Keratinocyte (primary cell): ENCODE data around the gene TEX22. TPM values are rescaled to one million over a fixed set of nuclear protein-coding genes. Genes with fewer than 3 reads are reported as not detected.

Experiments
- DNase-seq: peaks from one replicate; pipeline ENCODE4 v3.0.0-alpha.2; 2011; ENCODE audit warnings: low read depth, missing footprints, low spot score
- FAIRE-seq: peaks from 2 replicates; lab custom pipeline; 2011; peaks lifted over from hg19 to GRCh38; lab: Jason Lieb, UNC
- H2AFZ ChIP-seq: 2 replicates; pipeline ENCODE4 v1.6.0; 2012; ENCODE audit warnings: low read length, control low read depth, inconsistent platforms; ENCODE audit not compliant: control insufficient read depth
- H3K27ac ChIP-seq: 2 replicates; pipeline ENCODE4 v1.5.1; 2011; ENCODE audit warnings: low read length; ENCODE audit not compliant: control insufficient read depth, insufficient read depth
- H3K27me3 ChIP-seq: 3 replicates; pipeline ENCODE4 v1.6.0; 2011; ENCODE audit warnings: low read length; ENCODE audit not compliant: control insufficient read depth, insufficient read depth; ENCODE audit errors: extremely low read depth
- H3K36me3 ChIP-seq, 2 experiments: 2 replicates in 1 of 2; 3 replicates in 1 of 2; pipeline ENCODE4 v1.5.1; 2011; ENCODE audit warnings: low read length in 2 of 2, mild to moderate bottlenecking in 1 of 2; ENCODE audit not compliant: control insufficient read depth in 2 of 2, insufficient read depth in 2 of 2; ENCODE audit errors: extremely low read depth in 1 of 2
- H3K4me1 ChIP-seq: 3 replicates; pipeline ENCODE4 v1.5.1; 2011; ENCODE audit warnings: low read length; ENCODE audit not compliant: control insufficient read depth, insufficient read depth; ENCODE audit errors: extremely low read depth
- H3K4me2 ChIP-seq: 3 replicates; pipeline ENCODE4 v1.6.0; 2011; ENCODE audit warnings: low read depth, low read length; ENCODE audit not compliant: control insufficient read depth, insufficient read depth; ENCODE audit errors: extremely low read depth
- H3K4me3 ChIP-seq, 3 experiments: fragments of 200-600 bp in 1 of 3; sonication (generic) in 1 of 3; 2 replicates in 2 of 3; 3 replicates in 1 of 3; pipeline ENCODE4 v1.5.1; 2011 to 2016; ENCODE audit warnings: low read length in 3 of 3, mild to moderate bottlenecking in 3 of 3, control low read depth in 2 of 3, inconsistent platforms in 1 of 3, low read depth in 1 of 3, mixed read lengths in 1 of 3, mixed run types in 1 of 3, moderate library complexity in 1 of 3; ENCODE audit not compliant: control insufficient read depth in 2 of 3, insufficient read depth in 2 of 3; ENCODE audit errors: extremely low read depth in 1 of 3
- H3K79me2 ChIP-seq: 2 replicates; pipeline ENCODE4 v1.6.0; 2012; ENCODE audit warnings: low read length; ENCODE audit not compliant: control insufficient read depth, insufficient read depth
- H3K9ac ChIP-seq: 3 replicates; pipeline ENCODE4 v1.6.0; 2011; ENCODE audit warnings: low read length; ENCODE audit not compliant: control insufficient read depth, insufficient read depth; ENCODE audit errors: extremely low read depth
- H3K9me1 ChIP-seq: 3 replicates; pipeline ENCODE4 v1.6.0; 2011; ENCODE audit warnings: low read length; ENCODE audit not compliant: control insufficient read depth, insufficient read depth; ENCODE audit errors: extremely low read depth
- H3K9me3 ChIP-seq: 2 replicates; pipeline ENCODE4 v1.5.1; 2012; ENCODE audit warnings: low read depth, low read length; ENCODE audit not compliant: control insufficient read depth
- H4K20me1 ChIP-seq: 3 replicates; pipeline ENCODE4 v1.6.0; 2011; ENCODE audit warnings: low read length; ENCODE audit not compliant: control insufficient read depth, insufficient read depth; ENCODE audit errors: extremely low read depth
- EZH2 ChIP-seq: IDR thresholded peaks from one replicate; pipeline ENCODE4 v1.6.1; 2012; ENCODE audit warnings: inconsistent platforms, mild to moderate bottlenecking, low read length, moderate library complexity
- dilution Hi-C: fragments of 300-500 bp; cut with MboI; formaldehyde crosslinking; loops from one replicate; pipeline ENCODE4 v1.7.0; 2020; ENCODE audit warnings: low sequenced_read_pairs; ENCODE audit not compliant: extremely low pct_ligation_motif_present
- polyA plus RNA-seq, 5 experiments: library from polyadenylated mRNA; depleted of rRNA in 3 of 5; stranded (reverse) in 3 of 5; stranded (forward) in 1 of 5; unstranded in 1 of 5; fragments of >200 nt; gene quantifications; 1 replicate in 1 of 5; 2 replicates in 3 of 5; 3 replicates in 1 of 5; pipeline versions ENCODE4 v1.2.1 to v1.2.3, GENCODE V29; 2011 to 2012; ENCODE audit warnings: missing spikeins in 2 of 5, low read depth in 1 of 5, low replicate concordance in 1 of 5
- TF ChIP-seq, protein P1 (sequence below), 3 experiments: IDR thresholded peaks in 1 of 3; conservative IDR thresholded peaks in 1 of 3; optimal IDR thresholded peaks in 1 of 3; 2 replicates in 2 of 3; 3 replicates in 1 of 3; pipeline versions ENCODE3 to v1.5.1; 2011; ENCODE audit warnings: low read length in 3 of 3, mild to moderate bottlenecking in 3 of 3, moderate library complexity in 2 of 3, control low read depth in 1 of 3, inconsistent platforms in 1 of 3; ENCODE audit not compliant: insufficient read depth in 2 of 3; ENCODE audit errors: extremely low read depth in 1 of 3

TEX22 gene
- polyA plus RNA-seq, 1 donor (not counting 4 experiments of a cell fraction or from before 2014, with no cell fraction given), result 0.03 TPM

DNA sequence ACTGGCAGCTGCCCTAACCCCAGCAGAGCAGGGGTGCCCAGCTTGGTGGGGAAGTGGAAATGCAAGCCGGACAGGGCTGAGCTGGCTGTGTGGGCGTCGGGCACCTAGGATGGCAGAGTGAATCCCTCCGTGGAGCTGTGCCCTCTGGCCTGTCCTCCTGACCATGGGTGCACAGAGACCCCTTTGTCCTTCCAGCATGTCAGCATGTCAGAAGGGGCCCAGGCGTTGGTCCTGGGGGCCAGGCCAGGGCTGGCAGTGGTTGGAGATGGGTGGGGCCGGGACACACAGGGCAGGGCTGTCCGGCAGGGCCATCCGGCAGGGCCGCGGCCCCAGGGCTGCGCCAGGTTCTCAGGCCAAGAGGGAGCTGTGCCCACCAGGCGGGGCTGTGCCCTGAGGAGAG lies 8.8 kb upstream of the TEX22 start:
- no peak for TF ChIP-seq EZH2
- TF ChIP-seq, protein P1, sequence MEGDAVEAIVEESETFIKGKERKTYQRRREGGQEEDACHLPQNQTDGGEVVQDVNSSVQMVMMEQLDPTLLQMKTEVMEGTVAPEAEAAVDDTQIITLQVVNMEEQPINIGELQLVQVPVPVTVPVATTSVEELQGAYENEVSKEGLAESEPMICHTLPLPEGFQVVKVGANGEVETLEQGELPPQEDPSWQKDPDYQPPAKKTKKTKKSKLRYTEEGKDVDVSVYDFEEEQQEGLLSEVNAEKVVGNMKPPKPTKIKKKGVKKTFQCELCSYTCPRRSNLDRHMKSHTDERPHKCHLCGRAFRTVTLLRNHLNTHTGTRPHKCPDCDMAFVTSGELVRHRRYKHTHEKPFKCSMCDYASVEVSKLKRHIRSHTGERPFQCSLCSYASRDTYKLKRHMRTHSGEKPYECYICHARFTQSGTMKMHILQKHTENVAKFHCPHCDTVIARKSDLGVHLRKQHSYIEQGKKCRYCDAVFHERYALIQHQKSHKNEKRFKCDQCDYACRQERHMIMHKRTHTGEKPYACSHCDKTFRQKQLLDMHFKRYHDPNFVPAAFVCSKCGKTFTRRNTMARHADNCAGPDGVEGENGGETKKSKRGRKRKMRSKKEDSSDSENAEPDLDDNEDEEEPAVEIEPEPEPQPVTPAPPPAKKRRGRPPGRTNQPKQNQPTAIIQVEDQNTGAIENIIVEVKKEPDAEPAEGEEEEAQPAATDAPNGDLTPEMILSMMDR (optimal IDR thresholded peaks at IDR 0.05 in 1 of 3, IDR thresholded peaks at IDR 0.05 in 1 of 3, conservative IDR thresholded peaks at IDR 0.05 in 1 of 3; ENCODE audit: extremely low read depth in 1 of 3, insufficient read depth in 2 of 3, low read length in 3 of 3), result no peak

DNA sequence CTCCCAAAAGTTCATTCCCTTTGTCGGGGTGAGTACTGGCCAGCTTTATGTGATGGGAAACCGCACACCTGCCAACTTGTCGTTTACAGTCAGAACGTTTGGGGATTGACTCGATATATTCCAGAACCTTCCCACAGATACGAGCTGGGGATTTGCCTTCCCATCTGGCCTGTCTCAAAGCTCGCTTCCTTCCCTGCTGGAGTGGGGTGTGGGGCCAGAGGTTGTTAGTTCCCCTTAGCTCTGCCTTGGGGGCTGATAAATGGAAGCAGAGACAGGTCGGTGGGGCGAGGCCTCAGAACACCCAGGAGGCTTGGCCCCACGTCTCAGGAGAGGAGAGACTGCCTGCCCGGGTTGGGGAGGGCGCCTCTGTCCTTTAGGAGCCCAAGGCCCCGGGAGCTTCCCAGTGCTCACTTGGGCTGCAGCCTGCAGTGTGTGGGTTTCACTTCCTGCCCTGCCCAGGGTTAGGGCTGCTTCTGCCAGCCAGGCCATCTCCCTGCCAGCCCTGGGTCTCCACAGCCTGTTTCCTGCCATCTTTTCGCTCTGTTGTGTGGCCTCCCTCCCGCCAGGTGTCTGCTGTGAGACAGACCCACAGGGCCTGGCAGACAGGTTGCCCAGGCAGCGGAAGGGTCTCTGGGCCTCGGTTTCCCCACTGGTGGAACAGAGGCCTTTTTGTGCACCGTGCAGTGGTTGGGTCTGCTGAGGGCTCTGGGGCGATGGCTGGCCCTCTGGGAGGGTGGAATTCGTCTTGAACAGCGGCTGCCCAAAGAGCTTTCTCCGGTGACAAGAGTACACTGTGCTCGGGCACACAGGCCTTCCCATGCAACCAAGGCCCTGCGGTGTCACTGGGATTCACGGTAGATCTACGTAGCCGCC lies 8.1 kb upstream of the TEX22 start:
- no peak overlapping the region for H2AFZ ChIP-seq
- peaks cover 0 to 2% of the 10 kb centered on the region in 2 experiments for H3K36me3 ChIP-seq
- no peaks in the 10 kb centered on the region for H3K27me3 ChIP-seq
- no peaks in the 10 kb centered on the region for H4K20me1 ChIP-seq
- DNase-seq, result no peak
- TF ChIP-seq, protein P1 (optimal IDR thresholded peaks at IDR 0.05 in 1 of 3, IDR thresholded peaks at IDR 0.05 in 1 of 3, conservative IDR thresholded peaks at IDR 0.05 in 1 of 3; ENCODE audit: extremely low read depth in 1 of 3, insufficient read depth in 2 of 3, low read length in 3 of 3), result no peak
- no peak for TF ChIP-seq EZH2
- no peak overlapping the region for H3K4me3 ChIP-seq
- no peak overlapping the region for H3K27ac ChIP-seq
- H3K9me3 ChIP-seq, result no peaks in the 10 kb centered on the region
- FAIRE-seq, result no peak
- dilution Hi-C loops, result no loop called here
- H3K4me1 ChIP-seq, result no peaks in the 10 kb centered on the region
- H3K79me2 ChIP-seq, result no peaks in the 10 kb centered on the region
- no peak overlapping the region for H3K4me2 ChIP-seq
- no peaks in the 10 kb centered on the region for H3K9me1 ChIP-seq
- no peak overlapping the region for H3K9ac ChIP-seq

More for the DNA sequence above, 8.8 kb upstream of the TEX22 start:
- no peaks in the 10 kb centered on the region for H4K20me1 ChIP-seq
- H3K9me3 ChIP-seq, result no peaks in the 10 kb centered on the region
- dilution Hi-C loops, result no loop called here
- no peaks in the 10 kb centered on the region for H3K79me2 ChIP-seq
- no peaks in the 10 kb centered on the region for H3K27me3 ChIP-seq
- no peaks in the 10 kb centered on the region for H3K4me1 ChIP-seq
- H3K9me1 ChIP-seq, result no peaks in the 10 kb centered on the region
- H3K4me2 ChIP-seq, result no peak overlapping the region
- H3K9ac ChIP-seq, result no peak overlapping the region
- peaks cover 0 to 2% of the 10 kb centered on the region in 2 experiments for H3K36me3 ChIP-seq
- DNase-seq, result no peak
- H3K27ac ChIP-seq, result no peak overlapping the region
- H3K4me3 ChIP-seq, result no peak overlapping the region
- no peak for FAIRE-seq
- H2AFZ ChIP-seq, result no peak overlapping the region
